SK-N-SH treated with all-trans-retinoic acid at 6 μM for 48 hours (cell line): ENCODE data around the gene OSBPL3.

Experiments used
- ATAC-seq: fragments of 200-7000 bp; cut with Tn5 transposase; 3 replicates; pipeline ENCODE4 v1.9.1; 2020; ENCODE audit warnings: mild to moderate bottlenecking, moderate library complexity
- ARNTL ChIP-seq: fragments of 450-650 bp; formaldehyde crosslinking; IDR thresholded peaks from 2 replicates; pipeline ENCODE4 v1.5.0; 2020; ENCODE audit warnings: low read depth, mild to moderate bottlenecking, moderate library complexity, borderline replicate concordance
- BACH2 ChIP-seq: fragments of 250-450 bp; sonication (Bioruptor Pico); IDR thresholded peaks from 2 replicates; pipeline ENCODE4 v1.9.0; 2021; ENCODE audit warnings: mild to moderate bottlenecking, borderline replicate concordance
- CREB5 ChIP-seq: fragments of 250-450 bp; sonication (Bioruptor Pico); IDR thresholded peaks from 2 replicates; pipeline ENCODE4 v1.5.1; 2020; ENCODE audit warnings: low read depth, mild to moderate bottlenecking, moderate library complexity
- CSDC2 ChIP-seq: fragments of 250-450 bp; sonication (Bioruptor Pico); IDR thresholded peaks from 2 replicates; pipeline ENCODE4 v1.5.0; 2020; ENCODE audit warnings: mild to moderate bottlenecking, moderate library complexity
- CSRNP3 ChIP-seq: fragments of 250-450 bp; sonication (Bioruptor Pico); IDR thresholded peaks from 2 replicates; pipeline ENCODE4 v1.5.1; 2021; ENCODE audit warnings: mild to moderate bottlenecking, moderate library complexity
- ESRRG ChIP-seq: fragments of 250-450 bp; sonication (Bioruptor Pico); IDR thresholded peaks from 2 replicates; pipeline ENCODE4 v1.6.1; 2021; ENCODE audit warnings: mild to moderate bottlenecking
- GLIS3 ChIP-seq: fragments of 250-450 bp; sonication (Bioruptor Pico); IDR thresholded peaks from 2 replicates; pipeline ENCODE4 v1.5.0; 2020; ENCODE audit warnings: mild to moderate bottlenecking, moderate library complexity
- ISL1 ChIP-seq: fragments of 250-450 bp; sonication (Bioruptor Pico); IDR thresholded peaks from 2 replicates; pipeline ENCODE4 v2.1.2; 2022; ENCODE audit warnings: mild to moderate bottlenecking, moderate library complexity
- PATZ1 ChIP-seq: fragments of 250-450 bp; sonication (Bioruptor Pico); IDR thresholded peaks from 2 replicates; pipeline ENCODE4 v1.8.0; 2020; ENCODE audit warnings: mild to moderate bottlenecking, moderate library complexity, borderline replicate concordance
- RARB ChIP-seq: fragments of 250-450 bp; sonication (Bioruptor Pico); IDR thresholded peaks from 2 replicates; pipeline ENCODE4 v1.8.0; 2021; ENCODE audit warnings: mild to moderate bottlenecking, moderate library complexity
- SNAI2 ChIP-seq: fragments of 250-450 bp; sonication (Bioruptor Pico); IDR thresholded peaks from 2 replicates; pipeline ENCODE4 v1.5.0; 2020; ENCODE audit warnings: mild to moderate bottlenecking, moderate library complexity
- TOX ChIP-seq: fragments of 250-450 bp; sonication (Bioruptor Pico); IDR thresholded peaks from 2 replicates; pipeline ENCODE4 v1.8.0; 2021; ENCODE audit warnings: mild to moderate bottlenecking, moderate library complexity, borderline replicate concordance
- TSHZ2 ChIP-seq: fragments of 250-450 bp; sonication (Bioruptor Pico); IDR thresholded peaks from 2 replicates; pipeline ENCODE4 v1.5.0; 2020; ENCODE audit warnings: mild to moderate bottlenecking, moderate library complexity
- ZC3H10 ChIP-seq: fragments of 250-450 bp; sonication (Bioruptor Pico); IDR thresholded peaks from 2 replicates; pipeline ENCODE4 v1.5.1; 2021; ENCODE audit warnings: mild to moderate bottlenecking, moderate library complexity
- ZFP3 ChIP-seq: fragments of 250-450 bp; sonication (Bioruptor Pico); IDR thresholded peaks from 2 replicates; pipeline ENCODE4 v1.5.0; 2020; ENCODE audit warnings: mild to moderate bottlenecking, moderate library complexity
- ZFP30 ChIP-seq: fragments of 450-650 bp; formaldehyde crosslinking; IDR thresholded peaks from 2 replicates; pipeline ENCODE4 v1.5.0; 2022; ENCODE audit warnings: mild to moderate bottlenecking, moderate library complexity
- ZNF565 ChIP-seq: fragments of 450-650 bp; formaldehyde crosslinking; conservative IDR thresholded peaks from 2 replicates; pipeline ENCODE4 v1.5.0; 2020; ENCODE audit warnings: low read depth, mild to moderate bottlenecking, moderate library complexity
- ZNF70 ChIP-seq: fragments of 450-650 bp; formaldehyde crosslinking; IDR thresholded peaks from 2 replicates; pipeline ENCODE4 v1.5.0; 2020; ENCODE audit warnings: mild to moderate bottlenecking, moderate library complexity
- ZNF8 ChIP-seq: fragments of 450-650 bp; formaldehyde crosslinking; IDR thresholded peaks from 2 replicates; pipeline ENCODE4 v1.5.0; 2020; ENCODE audit warnings: mild to moderate bottlenecking, moderate library complexity

The OSBPL3 gene

GRCh38 chr7:24971333-24972165 is 8.4 kb downstream of the OSBPL3 start:
- peak; percentile 93 for ATAC-seq

GRCh38 chr7:24970676-24971075 is 9.3 kb downstream of the OSBPL3 start:
- ATAC-seq: peak; percentile 3
- TF ChIP-seq ZNF70 (CRISPR knock-in tag) (no peak), CREB5 (CRISPR knock-in tag) (no peak), PATZ1 (CRISPR knock-in tag) (no peak), ZFP30 (CRISPR knock-in tag) (no peak), BACH2 (CRISPR knock-in tag) (no peak), ARNTL (CRISPR knock-in tag) (no peak), ZC3H10 (no peak), ZNF8 (CRISPR knock-in tag) (no peak), RARB (CRISPR knock-in tag) (no peak), ZNF565 (CRISPR knock-in tag) (no peak), ESRRG (CRISPR knock-in tag) (no peak), SNAI2 (CRISPR knock-in tag) (no peak), CSDC2 (no peak), GLIS3 (CRISPR knock-in tag) (no peak), TOX (CRISPR knock-in tag) (no peak), ZFP3 (no peak)

More at GRCh38 chr7:24971333-24972165, 8.4 kb downstream of the OSBPL3 start:
- TF ChIP-seq TOX (CRISPR knock-in tag): no peak
- TF ChIP-seq TSHZ2: no peak; the same call in 1 of the 2 replicates
- 0 out of 2 replicates have a peak, but pooled peaks have one; percentile 49 for TF ChIP-seq SNAI2 (CRISPR knock-in tag)
- no peak for TF ChIP-seq ZNF70 (CRISPR knock-in tag)
- no peak for TF ChIP-seq ISL1 (CRISPR knock-in tag)
- no peak for TF ChIP-seq ZFP30 (CRISPR knock-in tag)
- no peak for TF ChIP-seq ZC3H10
- TF ChIP-seq CSRNP3 (CRISPR knock-in tag): no peak
- TF ChIP-seq PATZ1 (CRISPR knock-in tag): no peak
- TF ChIP-seq RARB (CRISPR knock-in tag): no peak
- TF ChIP-seq ZFP3: peak; percentile 34; the same call in 1 of the 2 replicates
- TF ChIP-seq ARNTL (CRISPR knock-in tag): no peak
- TF ChIP-seq GLIS3 (CRISPR knock-in tag): no peak
- peak; percentile 19; the same call in 1 of the 2 replicates for TF ChIP-seq CSDC2
